Measurements from ENCODE around the gene MXRA7.

DNA sequence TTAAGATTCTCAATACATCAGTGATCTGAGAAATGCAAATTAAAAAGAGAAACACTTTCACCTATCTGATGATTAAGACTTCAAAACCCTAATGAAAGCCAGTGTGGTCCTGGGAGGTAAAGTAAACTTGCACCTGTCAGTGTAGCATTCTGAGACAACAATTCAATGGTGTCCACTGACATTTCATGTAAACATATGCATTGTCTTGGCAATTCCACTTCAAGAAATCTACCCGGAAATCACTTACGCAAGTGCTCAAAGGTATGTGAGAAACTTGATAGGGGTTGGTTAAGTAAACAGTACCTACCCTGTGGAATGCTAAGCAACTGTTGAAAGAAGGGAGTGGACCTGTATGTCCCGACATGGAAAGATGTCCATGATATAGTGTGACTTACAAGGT is 69.3 kb downstream of the MXRA7 start:
- TF ChIP-seq, protein P1, sequence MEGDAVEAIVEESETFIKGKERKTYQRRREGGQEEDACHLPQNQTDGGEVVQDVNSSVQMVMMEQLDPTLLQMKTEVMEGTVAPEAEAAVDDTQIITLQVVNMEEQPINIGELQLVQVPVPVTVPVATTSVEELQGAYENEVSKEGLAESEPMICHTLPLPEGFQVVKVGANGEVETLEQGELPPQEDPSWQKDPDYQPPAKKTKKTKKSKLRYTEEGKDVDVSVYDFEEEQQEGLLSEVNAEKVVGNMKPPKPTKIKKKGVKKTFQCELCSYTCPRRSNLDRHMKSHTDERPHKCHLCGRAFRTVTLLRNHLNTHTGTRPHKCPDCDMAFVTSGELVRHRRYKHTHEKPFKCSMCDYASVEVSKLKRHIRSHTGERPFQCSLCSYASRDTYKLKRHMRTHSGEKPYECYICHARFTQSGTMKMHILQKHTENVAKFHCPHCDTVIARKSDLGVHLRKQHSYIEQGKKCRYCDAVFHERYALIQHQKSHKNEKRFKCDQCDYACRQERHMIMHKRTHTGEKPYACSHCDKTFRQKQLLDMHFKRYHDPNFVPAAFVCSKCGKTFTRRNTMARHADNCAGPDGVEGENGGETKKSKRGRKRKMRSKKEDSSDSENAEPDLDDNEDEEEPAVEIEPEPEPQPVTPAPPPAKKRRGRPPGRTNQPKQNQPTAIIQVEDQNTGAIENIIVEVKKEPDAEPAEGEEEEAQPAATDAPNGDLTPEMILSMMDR (IDR thresholded peaks at IDR 0.05) = no peak
- TF ChIP-seq EZH2 (IDR thresholded peaks at IDR 0.05; ENCODE audit: borderline replicate concordance, insufficient read depth, low read depth, low read length, poor library complexity, severe bottlenecking) = no peak

Data from B cell (primary cell).